Suprapubic skin (tissue), 4 donors: ENCODE results near the gene GMDS. TPM values are rescaled to one million over a fixed set of nuclear protein-coding genes. Genes with fewer than 3 reads are reported as not detected.

Source experiments
- DNase-seq, 2 donors: peaks; one replicate each; pipeline ENCODE4 v3.0.0-alpha.2; 2019; ENCODE audit warnings: low spot score in 2 of 2
- H3K27ac ChIP-seq: fragments of 200-600 bp; sonication (generic); one replicate; pipeline ENCODE4 v1.5.1; 2019
- H3K27me3 ChIP-seq: fragments of 200-600 bp; sonication (generic); one replicate; pipeline ENCODE4 v1.5.1; 2019
- H3K36me3 ChIP-seq: fragments of 200-600 bp; sonication (generic); one replicate; pipeline ENCODE4 v1.5.1; 2019
- H3K4me1 ChIP-seq: fragments of 200-600 bp; sonication (generic); one replicate; pipeline ENCODE4 v1.5.1; 2019
- H3K4me3 ChIP-seq: fragments of 200-600 bp; sonication (generic); one replicate; pipeline ENCODE4 v1.5.1; 2019; ENCODE audit warnings: mild to moderate bottlenecking
- H3K9me3 ChIP-seq: fragments of 200-600 bp; sonication (generic); one replicate; pipeline ENCODE4 v1.5.1; 2019
- CTCF ChIP-seq, 2 donors: fragments of 200-600 bp in 1 of 2; fragments of 450-650 bp in 1 of 2; sonication (generic) in 1 of 2; IDR thresholded peaks; one replicate each; pipeline ENCODE4 v1.5.1; 2016 to 2019; ENCODE audit warnings: antibody characterized with exemption in 2 of 2, mild to moderate bottlenecking in 1 of 2, moderate library complexity in 1 of 2
- EP300 ChIP-seq: sonication (generic); formaldehyde crosslinking; IDR thresholded peaks from one replicate; pipeline ENCODE4 v1.6.1; 2017; ENCODE audit warnings: antibody characterized with exemption
- POLR2A ChIP-seq, 2 donors: fragments of 450-650 bp; IDR thresholded peaks; one replicate each; pipeline ENCODE4 v1.6.1; 2017; ENCODE audit warnings: antibody characterized with exemption in 2 of 2, mild to moderate bottlenecking in 2 of 2, moderate library complexity in 2 of 2
- POLR2AphosphoS5 ChIP-seq, 3 donors: sonication (generic); formaldehyde crosslinking; IDR thresholded peaks; one replicate each; pipeline ENCODE4 v1.6.1; 2017; ENCODE audit warnings: antibody characterized with exemption in 3 of 3
- WGBS: methylation state at CpG from one replicate; pipeline ENCODE4 v1.1.5; 2018; 5-methylcytosine and 5-hydroxymethylcytosine counted together
- total RNA-seq, 4 donors: library from RNA; depleted of rRNA; stranded (reverse); fragments of >200 nt; gene quantifications; one replicate each; pipeline ENCODE4 v1.1.0, GENCODE V29; 2016

The GMDS gene
- total RNA-seq, 4 donors from 2014 or later: 11.7 to 19.3 (median 13.2) TPM

DNA sequence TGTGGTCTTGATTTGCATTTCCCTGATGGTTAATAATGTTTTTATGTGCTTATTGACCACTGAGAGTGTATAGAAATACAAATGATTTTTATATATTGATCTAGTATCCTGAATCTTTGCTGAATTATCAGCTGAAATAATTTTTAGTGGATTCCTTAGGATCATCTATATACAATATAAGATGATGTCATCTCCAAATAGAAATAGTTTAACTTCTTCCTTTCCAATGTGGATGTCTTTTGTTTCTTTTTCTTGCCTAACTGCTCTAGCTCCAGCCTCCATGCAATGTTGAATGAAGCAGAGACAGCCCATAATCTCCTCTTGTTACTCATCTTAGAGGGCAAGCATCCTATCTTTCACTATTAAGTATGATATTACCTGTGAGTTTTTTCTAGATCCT is 226.4 kb downstream of the GMDS start:
- Histone ChIP-seq H3K27me3 (no peaks in the 10 kb centered on the region), H3K9me3 (no peaks in the 10 kb centered on the region), H3K4me1 (peaks cover 17% of the 10 kb centered on the region), H3K4me3 (no peak overlapping the region), H3K36me3 (no peaks in the 10 kb centered on the region), H3K27ac (no peak overlapping the region)
- TF ChIP-seq POLR2A (IDR thresholded peaks at IDR 0.05): no peak
- no peak for TF ChIP-seq POLR2AphosphoS5 (IDR thresholded peaks at IDR 0.05)
- no peak for TF ChIP-seq EP300
- TF ChIP-seq CTCF (IDR thresholded peaks at IDR 0.05): no peak
- DNase-seq: no peak

GRCh38 chr6:2016040-2016439 is 229.4 kb downstream of the GMDS start:
- Histone ChIP-seq H3K9me3 (no peaks in the 10 kb centered on the region), H3K4me1 (peaks cover 6% of the 10 kb centered on the region), H3K4me3 (no peak overlapping the region), H3K27ac (no peak overlapping the region), H3K27me3 (no peaks in the 10 kb centered on the region), H3K36me3 (no peaks in the 10 kb centered on the region)
- TF ChIP-seq EP300: no peak
- TF ChIP-seq POLR2A (IDR thresholded peaks at IDR 0.05): no peak
- TF ChIP-seq POLR2AphosphoS5 (IDR thresholded peaks at IDR 0.05): no peak
- no peak for TF ChIP-seq CTCF (IDR thresholded peaks at IDR 0.05)
- DNase-seq: no peak
- WGBS: 96% methylated on average over 4 of the region's 4 CpGs

- H3K27me3 ChIP-seq: no peaks in the 10 kb centered on the region
- no peaks in the 10 kb centered on the region for H3K4me1 ChIP-seq
- TF ChIP-seq CTCF (IDR thresholded peaks at IDR 0.05) (no peak), POLR2AphosphoS5 (IDR thresholded peaks at IDR 0.05) (no peak), EP300 (no peak), POLR2A (IDR thresholded peaks at IDR 0.05) (no peak)
- H3K9me3 ChIP-seq: no peaks in the 10 kb centered on the region
- H3K4me3 ChIP-seq: no peak overlapping the region
- WGBS: 77% methylated on average over 2 of the region's 2 CpGs
- no peak overlapping the region for H3K27ac ChIP-seq
- no peak for DNase-seq
- H3K36me3 ChIP-seq: no peaks in the 10 kb centered on the region
Measured at GRCh38 chr6:2008383-2008976, 236.9 kb downstream of the GMDS start.

GRCh38 chr6:2007165-2007564 is 238.2 kb downstream of the GMDS start:
- Histone ChIP-seq H3K27ac (no peak overlapping the region), H3K36me3 (no peaks in the 10 kb centered on the region), H3K4me1 (no peaks in the 10 kb centered on the region), H3K9me3 (no peaks in the 10 kb centered on the region), H3K27me3 (no peaks in the 10 kb centered on the region), H3K4me3 (no peak overlapping the region)
- no peak for DNase-seq
- 76% methylated on average over 4 of the region's 4 CpGs for WGBS
- TF ChIP-seq POLR2AphosphoS5 (IDR thresholded peaks at IDR 0.05) (no peak), POLR2A (IDR thresholded peaks at IDR 0.05) (no peak), EP300 (no peak), CTCF (IDR thresholded peaks at IDR 0.05) (no peak)

DNA sequence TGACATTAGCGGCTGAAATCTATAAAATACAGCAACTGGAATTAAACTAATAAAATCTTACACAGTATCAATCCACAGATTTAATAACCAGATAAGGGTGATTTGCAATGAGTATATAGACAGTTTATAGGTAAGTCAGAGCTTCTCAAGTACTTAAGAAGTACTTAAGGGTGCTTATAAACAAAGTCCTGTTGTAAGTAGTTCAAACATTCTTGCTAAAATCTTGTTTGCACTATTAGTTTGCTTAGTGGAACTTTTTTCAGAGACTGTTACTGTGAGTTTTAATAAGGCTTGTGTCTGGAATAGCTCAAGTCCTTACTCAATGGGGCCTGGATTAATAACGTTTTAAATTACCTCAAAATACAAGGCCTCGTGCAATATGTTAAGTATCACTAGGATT is 240.5 kb downstream of the GMDS start:
- 88% methylated on average over 3 of the region's 3 CpGs for WGBS
- no peaks in the 10 kb centered on the region for H3K27me3 ChIP-seq
- TF ChIP-seq POLR2A (IDR thresholded peaks at IDR 0.05) (no peak), EP300 (no peak), CTCF (IDR thresholded peaks at IDR 0.05) (no peak), POLR2AphosphoS5 (IDR thresholded peaks at IDR 0.05) (no peak)
- no peaks in the 10 kb centered on the region for H3K4me1 ChIP-seq
- H3K27ac ChIP-seq: no peak overlapping the region
- no peaks in the 10 kb centered on the region for H3K9me3 ChIP-seq
- H3K4me3 ChIP-seq: no peak overlapping the region
- H3K36me3 ChIP-seq: no peaks in the 10 kb centered on the region
- no peak for DNase-seq
